ENCODE measurements around the gene COBLL1. TPM values are rescaled to one million over a fixed set of nuclear protein-coding genes. Genes with fewer than 3 reads are reported as not detected.

The COBLL1 gene
- total RNA-seq, 1 experiment from 2014 or later, result 3.6 TPM

DNA sequence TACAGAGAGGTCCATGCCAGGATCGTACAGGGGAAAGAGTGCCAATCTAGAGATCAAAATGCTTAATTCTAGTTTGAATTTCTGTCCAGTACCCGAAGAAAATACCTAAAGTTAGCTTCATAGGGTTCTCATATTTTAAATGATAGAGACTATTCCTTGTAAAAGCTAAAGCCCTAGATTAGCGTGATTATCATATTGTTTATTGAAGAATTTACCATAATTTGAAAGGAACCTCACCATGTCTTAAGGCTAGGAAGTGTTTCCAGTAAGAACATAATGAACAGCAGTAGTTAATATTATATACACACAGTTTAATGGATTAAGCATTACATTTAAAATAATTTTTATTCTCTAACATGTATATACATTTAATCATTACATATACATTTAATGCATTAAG lies 68.5 kb downstream of the COBLL1 start:
- CTCF ChIA-PET, result no interaction called here
- H3K9ac ChIP-seq (ENCODE audit: low read length), result no peak overlapping the region

DNA sequence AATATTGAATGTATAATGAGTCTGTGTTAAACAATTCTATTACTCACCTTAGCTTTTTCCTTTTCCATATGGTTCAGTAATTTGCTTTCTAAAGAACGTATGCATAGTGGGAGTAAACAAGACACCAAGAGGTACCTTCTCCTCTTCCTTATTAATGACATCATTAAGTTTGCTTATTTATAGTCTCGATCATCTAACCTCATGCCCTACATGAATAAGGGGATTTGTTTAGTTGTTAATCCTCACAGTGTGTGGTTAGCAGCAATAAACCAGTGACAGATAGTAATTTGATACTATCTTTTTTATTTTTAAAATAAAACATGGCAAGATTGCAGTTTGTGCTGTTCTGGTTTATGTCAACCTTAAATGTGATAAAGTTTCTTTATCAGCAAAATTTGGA lies 69.7 kb downstream of the COBLL1 start:
- intact Hi-C loops (cut with micrococcal nuclease), result no loop called here
- H3K4me1 ChIP-seq (ENCODE audit: insufficient read depth, low read length), result no peaks in the 10 kb centered on the region
- H3K9me3 ChIP-seq (ENCODE audit: low read length), result no peaks in the 10 kb centered on the region
- H3K9me2 ChIP-seq (replicated peaks; ENCODE audit: low read length), result no peaks in the 10 kb centered on the region
- no peaks in the 10 kb centered on the region for H3K79me2 ChIP-seq (ENCODE audit: low read length)
- H3K9ac ChIP-seq (ENCODE audit: low read length), result no peak overlapping the region
- no TSS peak for BruUV-seq (replicated peaks)
- H3K4me2 ChIP-seq (ENCODE audit: low read length), result no peak overlapping the region
- no peaks in the 10 kb centered on the region for H3F3A ChIP-seq (ENCODE audit: low read length, unreplicated experiment)
- H3K27ac ChIP-seq (ENCODE audit: low read length), result no peak overlapping the region
- no peak for ATAC-seq
- ChIA-PET CTCF (no interaction called here), POLR2A (ENCODE audit: unreplicated experiment) (no interaction called here)
- no peak overlapping the region for H3K4me3 ChIP-seq (ENCODE audit: low read length)
- TF ChIP-seq, protein P1, sequence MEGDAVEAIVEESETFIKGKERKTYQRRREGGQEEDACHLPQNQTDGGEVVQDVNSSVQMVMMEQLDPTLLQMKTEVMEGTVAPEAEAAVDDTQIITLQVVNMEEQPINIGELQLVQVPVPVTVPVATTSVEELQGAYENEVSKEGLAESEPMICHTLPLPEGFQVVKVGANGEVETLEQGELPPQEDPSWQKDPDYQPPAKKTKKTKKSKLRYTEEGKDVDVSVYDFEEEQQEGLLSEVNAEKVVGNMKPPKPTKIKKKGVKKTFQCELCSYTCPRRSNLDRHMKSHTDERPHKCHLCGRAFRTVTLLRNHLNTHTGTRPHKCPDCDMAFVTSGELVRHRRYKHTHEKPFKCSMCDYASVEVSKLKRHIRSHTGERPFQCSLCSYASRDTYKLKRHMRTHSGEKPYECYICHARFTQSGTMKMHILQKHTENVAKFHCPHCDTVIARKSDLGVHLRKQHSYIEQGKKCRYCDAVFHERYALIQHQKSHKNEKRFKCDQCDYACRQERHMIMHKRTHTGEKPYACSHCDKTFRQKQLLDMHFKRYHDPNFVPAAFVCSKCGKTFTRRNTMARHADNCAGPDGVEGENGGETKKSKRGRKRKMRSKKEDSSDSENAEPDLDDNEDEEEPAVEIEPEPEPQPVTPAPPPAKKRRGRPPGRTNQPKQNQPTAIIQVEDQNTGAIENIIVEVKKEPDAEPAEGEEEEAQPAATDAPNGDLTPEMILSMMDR (conservative IDR thresholded peaks at IDR 0.05; ENCODE audit: low read depth, low read length), result no peak
- TF ChIP-seq EZH2 (IDR thresholded peaks at IDR 0.05; ENCODE audit: low read length, unreplicated experiment), result no peak
- no peak for DNase-seq
- H3K27me3 ChIP-seq (ENCODE audit: low read length), result no peaks in the 10 kb centered on the region
- no peak overlapping the region for H2AFZ ChIP-seq (ENCODE audit: low read length)
- no peaks in the 10 kb centered on the region for H4K20me1 ChIP-seq (ENCODE audit: low read length)
- H3K36me3 ChIP-seq (ENCODE audit: low read depth, low read length), result no peaks in the 10 kb centered on the region

More for the DNA sequence above, 68.5 kb downstream of the COBLL1 start:
- H3K4me1 ChIP-seq (ENCODE audit: insufficient read depth, low read length), result no peaks in the 10 kb centered on the region
- no peak for TF ChIP-seq EZH2 (IDR thresholded peaks at IDR 0.05; ENCODE audit: low read length, unreplicated experiment)
- no peak for TF ChIP-seq EZH2phosphoT487 (IDR thresholded peaks at IDR 0.05; ENCODE audit: borderline replicate concordance, low read length)
- TF ChIP-seq, protein P1 (conservative IDR thresholded peaks at IDR 0.05; ENCODE audit: low read depth, low read length), result no peak
- no TSS peak for BruUV-seq (replicated peaks)
- H3K27me3 ChIP-seq (ENCODE audit: low read length), result no peaks in the 10 kb centered on the region
- no peaks in the 10 kb centered on the region for H3K9me2 ChIP-seq (replicated peaks; ENCODE audit: low read length)
- no peaks in the 10 kb centered on the region for H3K9me3 ChIP-seq (ENCODE audit: low read length)
- no peaks in the 10 kb centered on the region for H3F3A ChIP-seq (ENCODE audit: low read length, unreplicated experiment)
- POLR2A ChIA-PET (ENCODE audit: unreplicated experiment), result no interaction called here
- no peak for DNase-seq
- no peaks in the 10 kb centered on the region for H4K20me1 ChIP-seq (ENCODE audit: low read length)
- H3K4me2 ChIP-seq (ENCODE audit: low read length), result no peak overlapping the region
- no peak overlapping the region for H2AFZ ChIP-seq (ENCODE audit: low read length)
- intact Hi-C loops (cut with micrococcal nuclease), result no loop called here
- ATAC-seq, result no peak
- no peak overlapping the region for H3K27ac ChIP-seq (ENCODE audit: low read length)
- no peaks in the 10 kb centered on the region for H3K36me3 ChIP-seq (ENCODE audit: low read depth, low read length)
- no peak overlapping the region for H3K4me3 ChIP-seq (ENCODE audit: low read length)
- H3K79me2 ChIP-seq (ENCODE audit: low read length), result no peaks in the 10 kb centered on the region

DNA sequence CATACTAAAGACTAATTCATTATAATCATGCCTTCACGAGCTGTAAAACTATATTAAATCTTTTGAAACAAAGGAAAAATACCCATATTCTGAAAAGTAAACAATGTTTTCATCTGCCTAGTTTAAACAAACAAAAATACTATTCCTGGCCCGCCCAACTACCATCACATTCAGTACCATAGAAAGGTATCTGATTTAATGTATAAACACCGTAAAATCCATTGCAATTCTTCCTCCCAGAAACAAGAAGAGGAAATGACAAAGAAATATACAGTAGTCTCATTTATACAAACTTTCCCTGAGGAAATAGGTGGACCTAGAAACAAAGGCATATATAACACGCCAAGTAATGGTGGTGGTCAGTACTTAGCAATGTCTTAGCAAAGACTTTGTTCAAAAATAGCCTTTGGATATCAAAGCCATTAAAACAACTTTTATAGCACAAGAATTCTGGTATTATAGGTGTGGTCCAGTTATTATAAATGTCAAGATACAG lies 71.2 kb downstream of the COBLL1 start:
- Histone ChIP-seq H3K27me3 (ENCODE audit: low read length) (no peaks in the 10 kb centered on the region), H3K36me3 (ENCODE audit: low read depth, low read length) (no peaks in the 10 kb centered on the region), H3K4me2 (ENCODE audit: low read length) (no peak overlapping the region), H3K4me1 (ENCODE audit: insufficient read depth, low read length) (no peaks in the 10 kb centered on the region), H3K27ac (ENCODE audit: low read length) (no peak overlapping the region), H3K79me2 (ENCODE audit: low read length) (no peaks in the 10 kb centered on the region), H3K4me3 (ENCODE audit: low read length) (no peak overlapping the region), H2AFZ (ENCODE audit: low read length) (no peak overlapping the region), H3K9me3 (ENCODE audit: low read length) (no peaks in the 10 kb centered on the region), H3F3A (ENCODE audit: low read length, unreplicated experiment) (no peaks in the 10 kb centered on the region), H4K20me1 (ENCODE audit: low read length) (no peaks in the 10 kb centered on the region), H3K9ac (ENCODE audit: low read length) (no peak overlapping the region), H3K9me2 (replicated peaks; ENCODE audit: low read length) (no peaks in the 10 kb centered on the region)
- intact Hi-C loops (cut with micrococcal nuclease), result no loop called here
- DNase-seq, result no peak
- no TSS peak for BruUV-seq (replicated peaks)
- TF ChIP-seq, protein P1 (conservative IDR thresholded peaks at IDR 0.05; ENCODE audit: low read depth, low read length), result no peak
- CTCF ChIA-PET, result interaction anchor here (0.5 kb wide), 1 partner anchor 892 kb away, joined by 5 read pairs; no protein-coding TSS in a partner anchor
- POLR2A ChIA-PET (ENCODE audit: unreplicated experiment), result no interaction called here
- ATAC-seq, result peak; percentile 71

Data from PC-3 (cell line).